Measurements from ENCODE around the gene UMPS.

DNA sequence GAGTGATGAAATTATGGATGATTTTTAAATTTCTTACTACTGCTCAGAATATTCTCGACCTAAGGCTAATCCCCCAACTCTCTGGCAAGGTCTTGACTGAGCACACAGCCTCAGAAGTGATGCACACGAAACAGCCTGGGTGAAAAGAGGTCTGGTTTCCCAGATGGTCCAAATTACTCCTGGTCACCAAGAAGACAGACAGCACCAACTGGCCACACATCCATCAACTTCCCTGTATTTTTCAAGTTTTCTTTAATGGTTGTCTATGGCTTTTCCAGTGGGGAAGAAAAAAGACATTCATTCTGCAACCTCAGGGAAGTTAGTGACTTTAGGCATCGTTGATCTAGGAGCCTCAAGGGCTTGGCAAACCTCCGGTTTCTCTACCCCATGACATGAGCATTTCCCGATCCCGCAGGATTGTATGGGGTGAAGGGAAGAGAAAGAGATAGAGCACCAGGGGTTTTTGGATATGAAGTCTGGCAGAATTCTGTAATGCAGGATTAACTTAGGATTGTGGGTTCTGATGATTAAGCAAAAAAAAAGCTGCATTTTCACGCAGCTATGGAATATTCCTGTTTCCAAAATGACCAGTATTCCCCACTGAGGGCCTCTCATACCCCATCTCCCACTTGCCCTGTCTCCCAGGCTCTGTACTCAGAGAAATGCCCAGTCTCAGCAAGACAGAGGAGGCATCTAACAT, 62.2 kb downstream of the UMPS start:
- TF ChIP-seq, protein P1, sequence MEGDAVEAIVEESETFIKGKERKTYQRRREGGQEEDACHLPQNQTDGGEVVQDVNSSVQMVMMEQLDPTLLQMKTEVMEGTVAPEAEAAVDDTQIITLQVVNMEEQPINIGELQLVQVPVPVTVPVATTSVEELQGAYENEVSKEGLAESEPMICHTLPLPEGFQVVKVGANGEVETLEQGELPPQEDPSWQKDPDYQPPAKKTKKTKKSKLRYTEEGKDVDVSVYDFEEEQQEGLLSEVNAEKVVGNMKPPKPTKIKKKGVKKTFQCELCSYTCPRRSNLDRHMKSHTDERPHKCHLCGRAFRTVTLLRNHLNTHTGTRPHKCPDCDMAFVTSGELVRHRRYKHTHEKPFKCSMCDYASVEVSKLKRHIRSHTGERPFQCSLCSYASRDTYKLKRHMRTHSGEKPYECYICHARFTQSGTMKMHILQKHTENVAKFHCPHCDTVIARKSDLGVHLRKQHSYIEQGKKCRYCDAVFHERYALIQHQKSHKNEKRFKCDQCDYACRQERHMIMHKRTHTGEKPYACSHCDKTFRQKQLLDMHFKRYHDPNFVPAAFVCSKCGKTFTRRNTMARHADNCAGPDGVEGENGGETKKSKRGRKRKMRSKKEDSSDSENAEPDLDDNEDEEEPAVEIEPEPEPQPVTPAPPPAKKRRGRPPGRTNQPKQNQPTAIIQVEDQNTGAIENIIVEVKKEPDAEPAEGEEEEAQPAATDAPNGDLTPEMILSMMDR (conservative IDR thresholded peaks at IDR 0.05; ENCODE audit: low read depth in 2 of 2): no peak
- TF ChIP-seq EZH2 (IDR thresholded peaks at IDR 0.05; ENCODE audit: low read depth, unreplicated experiment) (no peak), POLR2AphosphoS5 (IDR thresholded peaks at IDR 0.05; ENCODE audit: low read depth) (no peak), JUNB (IDR thresholded peaks at IDR 0.05; ENCODE audit: unreplicated experiment) (no peak)
- TF ChIP-seq, protein P2, sequence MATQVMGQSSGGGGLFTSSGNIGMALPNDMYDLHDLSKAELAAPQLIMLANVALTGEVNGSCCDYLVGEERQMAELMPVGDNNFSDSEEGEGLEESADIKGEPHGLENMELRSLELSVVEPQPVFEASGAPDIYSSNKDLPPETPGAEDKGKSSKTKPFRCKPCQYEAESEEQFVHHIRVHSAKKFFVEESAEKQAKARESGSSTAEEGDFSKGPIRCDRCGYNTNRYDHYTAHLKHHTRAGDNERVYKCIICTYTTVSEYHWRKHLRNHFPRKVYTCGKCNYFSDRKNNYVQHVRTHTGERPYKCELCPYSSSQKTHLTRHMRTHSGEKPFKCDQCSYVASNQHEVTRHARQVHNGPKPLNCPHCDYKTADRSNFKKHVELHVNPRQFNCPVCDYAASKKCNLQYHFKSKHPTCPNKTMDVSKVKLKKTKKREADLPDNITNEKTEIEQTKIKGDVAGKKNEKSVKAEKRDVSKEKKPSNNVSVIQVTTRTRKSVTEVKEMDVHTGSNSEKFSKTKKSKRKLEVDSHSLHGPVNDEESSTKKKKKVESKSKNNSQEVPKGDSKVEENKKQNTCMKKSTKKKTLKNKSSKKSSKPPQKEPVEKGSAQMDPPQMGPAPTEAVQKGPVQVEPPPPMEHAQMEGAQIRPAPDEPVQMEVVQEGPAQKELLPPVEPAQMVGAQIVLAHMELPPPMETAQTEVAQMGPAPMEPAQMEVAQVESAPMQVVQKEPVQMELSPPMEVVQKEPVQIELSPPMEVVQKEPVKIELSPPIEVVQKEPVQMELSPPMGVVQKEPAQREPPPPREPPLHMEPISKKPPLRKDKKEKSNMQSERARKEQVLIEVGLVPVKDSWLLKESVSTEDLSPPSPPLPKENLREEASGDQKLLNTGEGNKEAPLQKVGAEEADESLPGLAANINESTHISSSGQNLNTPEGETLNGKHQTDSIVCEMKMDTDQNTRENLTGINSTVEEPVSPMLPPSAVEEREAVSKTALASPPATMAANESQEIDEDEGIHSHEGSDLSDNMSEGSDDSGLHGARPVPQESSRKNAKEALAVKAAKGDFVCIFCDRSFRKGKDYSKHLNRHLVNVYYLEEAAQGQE (IDR thresholded peaks at IDR 0.05; ENCODE audit: unreplicated experiment): no peak

Measured in GM23338 (cell line).